Body of pancreas (tissue), 4 donors: ENCODE results near the gene KIAA1614. TPM values are rescaled to one million over a fixed set of nuclear protein-coding genes. Genes with fewer than 3 reads are reported as not detected.
A peak's percentile ranks its signal among the peaks of the same experiment; 100 is the strongest.

ENCODE experiments used
- ATAC-seq: fragments of 150-250 bp; one replicate; pipeline ENCODE4 v1.9.1; 2016
- DNase-seq, 4 donors: peaks; one replicate each; pipeline ENCODE4 v3.0.0-alpha.2; 2019
- H3K27ac ChIP-seq, 4 donors: fragments of 200-600 bp; sonication (generic); 1 replicate in 3 of 4; 2 replicates in 1 of 4; pipeline versions ENCODE4 v1.5.1 to v1.6.1; 2016 to 2019; ENCODE audit warnings: mild to moderate bottlenecking in 1 of 4, mixed read lengths in 1 of 4, moderate library complexity in 1 of 4
- H3K27me3 ChIP-seq, 2 donors: fragments of 200-600 bp; sonication (generic); one replicate each; pipeline ENCODE4 v1.6.0; 2016; ENCODE audit warnings: mild to moderate bottlenecking in 1 of 2
- H3K36me3 ChIP-seq, 2 donors: fragments of 200-600 bp; sonication (generic); replicated peaks in 1 of 2; 2 replicates each; pipeline ENCODE4 v1.5.1; 2016; ENCODE audit warnings: low read depth in 2 of 2; ENCODE audit not compliant: insufficient read depth in 1 of 2
- H3K4me1 ChIP-seq: fragments of 200-600 bp; sonication (generic); one replicate; pipeline ENCODE4 v1.6.0; 2016
- H3K4me3 ChIP-seq, 2 donors: fragments of 200-600 bp; sonication (generic); 1 replicate in 1 of 2; 2 replicates in 1 of 2; pipeline ENCODE4 v1.5.1; 2016 to 2019
- H3K9me3 ChIP-seq, 3 donors: fragments of 200-600 bp; sonication (generic); 1 replicate in 2 of 3; 2 replicates in 1 of 3; pipeline ENCODE4 v1.5.1; 2016
- POLR2A ChIP-seq, 3 donors: fragments of 450-650 bp; IDR thresholded peaks; one replicate each; pipeline ENCODE4 v1.6.1; 2016; ENCODE audit warnings: antibody characterized with exemption in 3 of 3, mild to moderate bottlenecking in 2 of 3
- WGBS, 2 donors: methylation state at CpG; one replicate each; pipeline ENCODE4 v1.1.5; 2017; 5-methylcytosine and 5-hydroxymethylcytosine counted together
- intact Hi-C: fragments of 100-400 bp; cut with DNase I; formaldehyde crosslinking; loops from one replicate; pipeline ENCODE4 v1.15.1; 2023
- total RNA-seq, 2 donors: library from RNA; depleted of rRNA; stranded (reverse); fragments of >200 nt; gene quantifications; one replicate each; pipeline ENCODE4 v1.1.0, GENCODE V29; 2016
- TF ChIP-seq, protein P1 (sequence below), 7 experiments: fragments of 450-650 bp in 4 of 7; fragments of 200-600 bp in 3 of 7; sonication (generic) in 3 of 7; IDR thresholded peaks; one replicate each; pipeline ENCODE4 v1.5.1; 2016 to 2019; ENCODE audit warnings: antibody characterized with exemption in 7 of 7

Gene KIAA1614, protein sequence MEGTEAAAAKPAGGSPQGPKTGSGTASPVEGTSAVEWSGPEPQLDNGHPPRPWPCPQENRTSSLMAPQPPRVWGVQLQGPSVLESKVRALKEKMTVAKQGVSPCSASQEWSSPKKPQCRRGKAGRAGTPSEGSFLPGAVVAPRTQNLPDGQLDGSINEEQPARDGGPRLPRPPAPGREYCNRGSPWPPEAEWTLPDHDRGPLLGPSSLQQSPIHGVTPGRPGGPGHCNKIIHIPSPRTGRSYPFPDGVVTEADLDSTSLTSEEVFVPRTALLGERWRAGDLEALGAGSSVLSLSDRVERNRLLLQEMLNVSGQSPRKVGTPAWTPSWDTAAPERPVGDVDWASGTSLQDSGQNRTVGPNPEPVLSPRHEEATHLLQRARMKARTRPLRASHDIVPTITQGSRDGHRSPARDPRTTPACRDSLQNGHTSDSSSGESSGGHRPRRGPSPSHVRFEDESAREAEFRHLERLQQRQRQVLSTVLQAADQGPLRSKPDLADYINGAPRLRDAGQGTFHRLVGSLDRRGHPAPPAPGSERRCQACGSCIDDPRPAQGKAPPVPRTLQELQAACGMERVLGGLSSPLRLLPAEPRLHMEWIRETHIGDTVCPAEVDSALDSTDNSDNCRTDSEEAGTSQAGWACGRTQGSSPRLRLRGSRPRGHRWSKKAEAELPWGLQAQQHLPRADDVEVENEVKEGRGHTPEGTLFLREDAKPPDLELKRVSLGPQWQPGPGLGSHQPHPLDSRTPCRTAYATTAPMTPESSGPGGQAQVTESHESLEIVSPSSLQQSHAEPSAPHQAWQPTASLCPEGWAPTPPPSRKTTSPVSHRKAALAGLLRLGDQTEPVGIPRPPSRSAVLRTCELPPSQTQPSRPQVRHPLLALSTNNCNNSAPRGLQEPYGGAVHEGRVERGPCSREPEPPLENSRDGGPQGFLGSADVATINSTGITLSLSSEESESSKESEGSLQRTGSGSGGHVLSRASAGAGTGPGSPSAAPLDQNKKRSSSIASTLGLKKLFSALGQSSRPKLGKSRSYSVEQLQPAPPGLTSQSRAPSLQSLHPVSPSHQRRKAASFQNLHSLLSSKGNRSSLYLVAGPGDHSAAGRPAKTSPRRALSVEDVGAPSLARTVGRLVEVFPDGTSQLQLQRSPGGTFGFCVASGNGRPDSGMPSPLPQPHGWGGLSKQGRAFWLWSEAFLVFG
- total RNA-seq = 1 to 10 TPM in 1 of 2 donors, under 1 TPM in 1; 0.52 to 4.3 TPM

DNA sequence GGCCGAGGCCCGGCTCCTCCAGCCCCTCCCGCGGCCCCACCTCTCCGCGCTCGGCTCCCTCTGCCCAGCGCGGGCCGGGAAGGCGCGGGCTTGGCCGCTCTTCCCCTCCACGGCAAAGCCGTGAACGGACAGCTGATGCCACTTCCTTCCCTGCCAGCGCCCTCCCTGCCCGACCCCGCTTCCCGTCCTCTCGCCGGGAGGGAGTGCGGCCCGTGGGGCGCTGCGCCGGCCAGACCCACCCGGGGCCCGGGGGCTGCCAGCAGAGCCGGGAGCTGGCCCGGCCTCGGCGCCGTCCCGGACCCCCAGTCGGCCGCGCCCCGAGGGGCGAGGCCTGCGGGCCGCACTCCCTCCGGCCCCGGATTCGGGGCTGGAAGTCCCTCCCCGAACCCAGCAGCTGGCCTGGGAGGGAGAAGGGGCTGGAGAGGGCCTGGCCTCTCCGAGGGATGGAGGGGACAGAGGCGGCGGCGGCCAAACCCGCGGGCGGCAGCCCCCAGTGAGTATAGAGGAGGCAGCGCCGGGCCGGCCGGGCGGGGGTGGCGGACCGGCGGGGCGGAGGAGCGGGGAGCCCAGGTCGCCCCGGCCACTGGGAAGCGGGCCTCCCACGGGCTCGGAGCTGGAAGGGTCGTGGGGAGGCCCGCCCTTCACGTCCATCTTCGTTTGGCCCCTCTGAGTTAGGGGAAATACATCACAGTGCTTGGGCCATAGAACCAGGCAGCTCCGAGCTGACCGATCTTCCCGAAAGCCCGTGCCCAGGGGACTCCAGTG, at the start of gene KIAA1614:
Gene KIAA1614 (plus strand): TSS at position 97 of the 765 bp plus-strand sequence. CDS start 347 bp downstream, at position 444.
- Histone ChIP-seq H3K27ac (peak within 1 kb of the TSS in 3 of 4 donors; percentile 14 to 57 (median 52)), H3K4me1 (peaks cover 20% of the 10 kb centered on the region), H3K4me3 (peak within 1 kb of the TSS; percentile 3 to 25), H3K9me3 (no peaks in the 10 kb centered on the region), H3K36me3 (no peaks in the 10 kb centered on the region), H3K27me3 (peaks cover 0 to 12% of the 10 kb centered on the region in 2 donors)
- DNase-seq = peak in 1 of 4 donors; percentile 26
- intact Hi-C loops = no loop called here
- 0 to 12% methylated on average over 6 to 63 of the region's 76 CpGs for WGBS, 2 donors
- ATAC-seq = peak; percentile 63
- TF ChIP-seq, protein P1, sequence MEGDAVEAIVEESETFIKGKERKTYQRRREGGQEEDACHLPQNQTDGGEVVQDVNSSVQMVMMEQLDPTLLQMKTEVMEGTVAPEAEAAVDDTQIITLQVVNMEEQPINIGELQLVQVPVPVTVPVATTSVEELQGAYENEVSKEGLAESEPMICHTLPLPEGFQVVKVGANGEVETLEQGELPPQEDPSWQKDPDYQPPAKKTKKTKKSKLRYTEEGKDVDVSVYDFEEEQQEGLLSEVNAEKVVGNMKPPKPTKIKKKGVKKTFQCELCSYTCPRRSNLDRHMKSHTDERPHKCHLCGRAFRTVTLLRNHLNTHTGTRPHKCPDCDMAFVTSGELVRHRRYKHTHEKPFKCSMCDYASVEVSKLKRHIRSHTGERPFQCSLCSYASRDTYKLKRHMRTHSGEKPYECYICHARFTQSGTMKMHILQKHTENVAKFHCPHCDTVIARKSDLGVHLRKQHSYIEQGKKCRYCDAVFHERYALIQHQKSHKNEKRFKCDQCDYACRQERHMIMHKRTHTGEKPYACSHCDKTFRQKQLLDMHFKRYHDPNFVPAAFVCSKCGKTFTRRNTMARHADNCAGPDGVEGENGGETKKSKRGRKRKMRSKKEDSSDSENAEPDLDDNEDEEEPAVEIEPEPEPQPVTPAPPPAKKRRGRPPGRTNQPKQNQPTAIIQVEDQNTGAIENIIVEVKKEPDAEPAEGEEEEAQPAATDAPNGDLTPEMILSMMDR (IDR thresholded peaks at IDR 0.05) = no peak
- TF ChIP-seq POLR2A (IDR thresholded peaks at IDR 0.05) = no peak

DNA sequence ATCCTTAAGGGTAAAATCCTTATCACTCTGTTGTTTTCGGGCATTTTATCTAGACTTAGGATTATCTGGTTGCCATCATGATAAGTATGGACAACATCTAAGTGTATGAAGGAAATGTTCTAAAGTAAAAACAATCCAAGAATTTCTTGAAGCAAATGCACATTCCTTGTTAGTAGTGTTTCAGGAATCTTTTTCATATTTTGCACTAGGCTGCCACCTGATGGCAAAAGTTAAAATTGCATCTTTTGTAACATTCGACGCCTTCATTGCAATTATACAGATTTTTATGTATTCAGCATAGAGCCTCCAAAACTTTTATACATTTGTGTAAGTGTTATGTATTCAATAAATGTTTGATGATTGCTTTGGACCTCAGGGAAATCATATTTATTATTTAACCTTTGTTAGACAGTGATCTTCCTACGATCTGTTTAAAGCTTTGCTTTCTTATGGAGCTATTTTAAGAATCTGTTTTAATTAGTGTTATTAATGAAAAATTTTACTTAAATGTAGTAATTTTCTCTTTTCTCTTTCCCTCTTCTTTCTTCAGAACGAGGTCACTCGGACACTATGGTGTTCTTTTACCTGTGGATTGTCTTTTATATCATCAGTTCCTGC, 49.4 kb upstream of the KIAA1614 start:
- Histone ChIP-seq H3K4me3 (no peak overlapping the region), H3K9me3 (no peaks in the 10 kb centered on the region), H3K4me1 (peaks cover 19% of the 10 kb centered on the region), H3K27me3 (no peaks in the 10 kb centered on the region), H3K27ac (peak overlapping the region in 2 of 4 donors; percentile 53 to 56), H3K36me3 (no peaks in the 10 kb centered on the region)
- intact Hi-C loops = loop anchor here (10.0 kb wide), 1 partner anchor 228 kb away; the partner anchor contains the start of gene XPR1
- no peak for TF ChIP-seq POLR2A (IDR thresholded peaks at IDR 0.05)
- TF ChIP-seq, protein P1 (IDR thresholded peaks at IDR 0.05) = peak; percentile 22 to 86 (median 77)
- ATAC-seq = peak; percentile 69
- WGBS, 2 donors = 19 to 23% methylated on average over 6 of the region's 6 CpGs
- DNase-seq = peak; percentile 24 to 45 (median 37)

DNA sequence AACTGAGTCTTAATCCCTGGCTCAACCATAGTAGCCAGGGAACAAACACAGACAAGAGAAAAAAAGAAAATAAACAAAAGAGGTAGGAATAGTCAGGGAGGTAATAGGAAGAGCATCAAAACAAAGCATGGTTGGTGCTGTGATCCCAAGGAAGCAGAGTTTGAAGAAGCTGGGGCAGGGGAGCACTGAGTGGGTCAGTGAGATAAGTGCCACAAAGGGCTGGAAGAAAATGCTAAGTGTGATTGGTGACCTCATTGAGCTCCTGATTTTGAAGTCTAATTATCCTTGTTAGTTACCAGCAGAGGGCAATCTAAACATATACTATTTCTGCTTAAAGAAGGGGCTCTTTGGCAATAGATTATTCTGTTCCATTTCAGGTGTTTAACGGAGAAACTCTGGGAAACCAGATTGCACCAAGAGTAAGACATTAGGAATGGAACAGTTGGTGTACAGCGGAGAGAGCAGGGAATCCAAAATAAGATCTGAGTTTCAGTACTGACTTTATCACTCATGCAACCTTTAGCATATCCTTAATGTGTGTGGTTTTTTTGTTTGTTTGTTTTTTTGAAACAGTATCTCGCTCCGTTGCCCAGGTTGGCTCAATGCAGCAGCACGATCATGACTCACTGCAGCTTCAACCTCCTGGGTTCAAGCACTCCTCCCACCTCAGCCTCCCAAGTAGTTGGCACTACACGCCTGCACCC, 30.7 kb upstream of the KIAA1614 start:
- no peaks in the 10 kb centered on the region for H3K9me3 ChIP-seq
- ATAC-seq (peak; percentile 53), DNase-seq (no peak)
- TF ChIP-seq, protein P1 (IDR thresholded peaks at IDR 0.05) = peak in 6 of 7 experiments; percentile 10 to 63 (median 45)
- no peak for TF ChIP-seq POLR2A (IDR thresholded peaks at IDR 0.05)
- intact Hi-C loops = no loop called here
- no peaks in the 10 kb centered on the region for H3K27me3 ChIP-seq
- WGBS, 2 donors = 63 to 69% methylated on average over 6 of the region's 6 CpGs
- H3K4me1 ChIP-seq = no peaks in the 10 kb centered on the region
- H3K4me3 ChIP-seq = no peak overlapping the region
- H3K27ac ChIP-seq = no peak overlapping the region
- H3K36me3 ChIP-seq = peaks cover 0 to 8% of the 10 kb centered on the region in 2 donors
